WI38 (cell line): ENCODE data around the gene NDUFV2.

Experiments
- H3K4me3 ChIP-seq: 2 replicates; pipeline ENCODE4 v1.5.1; 2011; ENCODE audit warnings: low read depth, mild to moderate bottlenecking, control low read depth, low read length
- CTCF ChIP-seq: IDR thresholded peaks from 2 replicates; pipeline ENCODE4 v1.5.1; 2012; ENCODE audit warnings: low read depth, mild to moderate bottlenecking, control low read depth, low read length

The NDUFV2 gene

GRCh38 chr18:9096685-9097084 is 5.8 kb upstream of the NDUFV2 start:
- TF ChIP-seq CTCF, result no peak
- H3K4me3 ChIP-seq, result no peak overlapping the region

DNA sequence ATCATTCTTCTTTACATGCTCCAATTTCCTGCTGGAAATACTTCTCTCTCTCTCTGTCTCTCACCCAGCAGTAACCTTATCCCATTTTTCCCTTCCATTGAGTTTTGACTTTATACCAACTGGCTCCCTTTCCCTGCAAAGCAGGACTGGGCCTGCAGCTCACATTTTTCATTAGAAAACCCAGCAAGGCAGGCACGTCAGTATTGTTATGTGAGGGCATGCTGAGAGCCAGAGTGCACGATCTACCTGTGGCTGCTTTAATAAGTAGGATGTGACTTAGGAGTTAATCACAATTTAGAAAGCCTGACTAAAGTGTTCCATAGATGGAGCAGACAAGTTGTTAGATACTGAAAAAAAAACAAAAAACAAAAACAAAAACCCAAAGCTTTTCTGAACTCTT is 5.2 kb upstream of the NDUFV2 start:
- H3K4me3 ChIP-seq, result no peak overlapping the region
- no peak for TF ChIP-seq CTCF

DNA sequence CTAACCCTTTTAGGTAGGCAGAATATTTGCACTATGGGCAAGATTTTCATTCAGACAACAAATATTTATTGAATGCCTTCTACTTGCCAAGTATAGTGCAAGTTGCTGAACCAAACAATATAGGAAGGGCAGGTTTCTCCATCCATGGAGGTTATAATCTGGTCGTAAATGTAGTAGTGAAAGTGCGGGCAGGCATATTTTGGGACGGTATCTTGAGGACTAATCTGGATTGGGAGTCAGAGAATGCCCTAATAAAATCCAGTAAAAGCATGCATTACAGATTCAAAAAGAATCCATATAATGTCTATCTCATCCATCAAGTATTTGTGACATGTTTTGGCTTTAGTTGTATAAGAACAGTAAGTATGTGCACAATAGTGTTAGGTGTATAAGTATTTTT is 1.7 kb upstream of the NDUFV2 start:
- no peak for TF ChIP-seq CTCF
- no peak overlapping the region for H3K4me3 ChIP-seq

DNA sequence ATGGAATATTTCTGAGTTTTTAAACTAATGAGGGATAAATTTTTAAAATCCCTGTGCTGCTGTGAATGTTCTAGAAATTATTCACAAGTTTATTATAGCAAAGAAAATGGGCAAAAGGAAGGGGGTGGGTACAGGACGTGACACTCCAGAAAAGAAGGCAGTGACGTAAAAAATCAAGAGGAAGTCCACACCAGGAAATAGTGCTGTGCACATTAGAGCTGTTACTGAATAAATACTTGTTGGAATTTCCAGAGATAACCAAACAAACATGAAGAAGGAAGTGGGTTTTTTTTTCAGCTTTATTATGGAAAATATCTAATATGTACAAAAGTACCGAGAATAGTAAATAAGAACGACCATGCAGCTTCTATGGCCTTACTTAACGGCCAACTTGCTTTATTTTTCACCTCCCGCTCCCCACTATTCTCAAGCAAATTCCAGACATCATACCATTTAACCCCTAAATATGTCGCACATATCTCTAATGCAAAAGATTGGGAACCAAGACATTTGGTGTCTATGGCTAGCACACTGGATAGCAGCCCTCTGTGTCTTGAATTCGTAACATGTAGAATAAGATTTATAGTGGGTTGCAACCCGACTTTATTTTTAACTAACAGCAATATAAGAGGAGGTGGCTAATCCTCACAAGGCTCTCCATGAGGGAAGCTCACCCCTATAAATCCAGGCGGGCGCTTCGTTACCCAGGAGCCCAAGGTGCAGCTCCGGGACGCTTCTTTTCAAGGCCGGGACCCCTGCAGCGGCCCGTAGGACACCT is 580 bp upstream of the NDUFV2 start:
- peak overlapping the region; percentile 75 for H3K4me3 ChIP-seq
- no peak for TF ChIP-seq CTCF

GRCh38 chr18:9103376-9103873 is 926 bp downstream of the NDUFV2 start:
- H3K4me3 ChIP-seq, result peak overlapping the region; percentile 75
- TF ChIP-seq CTCF, result no peak

DNA sequence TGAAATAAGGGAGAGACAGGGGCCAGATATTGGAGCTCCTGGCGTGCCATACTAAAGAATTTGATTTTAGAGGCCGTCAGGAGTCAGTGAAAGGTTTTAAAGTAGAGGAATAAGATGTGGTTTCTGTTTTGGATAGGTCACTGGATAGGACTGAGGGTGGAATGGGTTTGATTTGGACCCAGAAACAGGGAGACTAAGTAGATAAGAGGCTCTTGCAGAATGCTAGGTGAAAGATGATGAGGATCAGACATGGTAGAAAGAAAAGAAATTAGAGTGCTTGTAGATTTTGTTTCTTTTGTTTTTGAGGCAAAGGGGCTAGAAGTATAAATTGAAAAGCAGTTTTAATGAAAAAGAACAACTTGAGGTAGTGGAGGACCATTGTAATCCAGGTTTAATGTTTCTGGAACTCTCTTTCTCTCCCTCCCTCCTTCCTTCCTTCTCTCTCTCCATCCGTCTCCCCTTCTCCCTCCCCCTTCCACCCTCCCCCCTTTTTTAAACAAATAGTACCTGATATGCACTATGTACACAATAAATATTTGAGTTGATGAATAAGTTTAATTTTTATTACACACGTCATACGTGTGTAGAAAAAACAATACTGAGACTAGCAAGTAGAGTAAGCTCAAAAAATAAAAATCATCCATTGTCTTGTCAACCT is 1.9 kb downstream of the NDUFV2 start:
- TF ChIP-seq CTCF, result no peak
- peak overlapping the region; percentile 75 for H3K4me3 ChIP-seq

DNA sequence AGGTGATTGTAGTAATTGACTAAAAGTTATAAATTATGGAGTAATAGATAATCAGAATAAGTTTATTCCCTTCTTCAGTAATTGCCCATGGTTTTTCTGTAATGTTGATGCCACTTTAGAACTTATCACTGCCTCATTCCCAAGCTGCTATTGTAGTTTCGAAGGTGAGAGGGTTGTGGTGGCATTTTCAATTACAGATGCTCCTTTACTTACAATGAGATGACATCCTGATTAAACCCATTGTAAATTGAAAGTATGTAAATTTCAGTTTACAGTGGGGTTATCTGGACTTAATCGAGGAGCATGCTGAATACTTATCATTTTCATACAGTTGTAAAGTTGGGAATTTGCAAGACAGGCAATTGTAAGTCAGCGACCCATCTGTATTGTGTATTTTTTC is 2.9 kb downstream of the NDUFV2 start:
- peak overlapping the region; percentile 75 for H3K4me3 ChIP-seq
- no peak for TF ChIP-seq CTCF
